Left ventricle myocardium inferior (tissue), 1 donor: ENCODE results near the gene SAMD4A. TPM values are rescaled to one million over a fixed set of nuclear protein-coding genes. Genes with fewer than 3 reads are reported as not detected.

ENCODE experiments used
- DNase-seq: peaks from one replicate; pipeline ENCODE4 v3.0.0-alpha.2; 2020
- H3K27ac ChIP-seq: fragments of 200-600 bp; replicated peaks from 2 replicates; pipeline ENCODE4 v1.8.0; 2021
- H3K27me3 ChIP-seq: fragments of 200-600 bp; 2 replicates; pipeline ENCODE4 v1.8.0; 2021; ENCODE audit warnings: low read depth
- H3K36me3 ChIP-seq: fragments of 200-600 bp; 2 replicates; pipeline ENCODE4 v1.8.0; 2021
- H3K4me1 ChIP-seq: fragments of 200-600 bp; 2 replicates; pipeline ENCODE4 v1.8.0; 2021
- H3K4me3 ChIP-seq: fragments of 200-600 bp; 2 replicates; pipeline ENCODE4 v1.8.0; 2021; ENCODE audit warnings: mild to moderate bottlenecking, moderate library complexity
- H3K9me3 ChIP-seq: fragments of 200-600 bp; replicated peaks from 2 replicates; pipeline ENCODE4 v1.8.0; 2021
- intact Hi-C: fragments of 100-400 bp; cut with micrococcal nuclease; formaldehyde crosslinking; loops from one replicate; pipeline ENCODE4 v1.11.0; 2022
- total RNA-seq: library from RNA; stranded (reverse); fragmentation: NEBNext Ultra II Directional; extraction: Animal tissue kit (Norgen Biotek cat#: 25700); gene quantifications from one replicate; pipeline ENCODE4 v1.2.1, GENCODE V29; 2021
- TF ChIP-seq, protein P1 (sequence below): fragments of 200-600 bp; IDR thresholded peaks from 2 replicates; pipeline ENCODE4 v1.8.0; 2021; ENCODE audit warnings: antibody characterized with exemption, mild to moderate bottlenecking, borderline replicate concordance
- donor health status: DM: no; HTN: yes; CAD: no; lungs with severe emphysema.

Gene SAMD4A
- total RNA-seq, 1 donor from 2014 or later: 173 TPM

DNA sequence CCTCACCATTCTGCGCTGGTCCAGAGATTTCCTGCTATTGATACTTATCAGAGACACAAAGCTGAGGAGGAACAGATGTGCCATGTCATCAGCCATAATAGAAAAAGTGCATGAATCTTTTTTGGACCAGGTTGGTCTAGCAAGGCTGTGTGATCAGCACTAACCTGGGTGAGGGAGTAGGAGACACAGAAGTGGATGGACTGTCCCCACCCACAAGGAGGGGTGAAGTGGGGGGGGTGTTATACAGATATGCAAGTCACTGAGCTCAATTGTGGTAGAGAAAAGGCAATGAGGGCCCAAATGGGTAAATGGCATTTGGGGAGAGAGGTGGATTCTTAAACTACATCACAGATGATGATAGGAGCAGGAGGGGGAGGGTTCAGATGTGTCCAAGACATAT, 123.0 kb downstream of the SAMD4A start:
- no peaks in the 10 kb centered on the region for H3K9me3 ChIP-seq
- no peaks in the 10 kb centered on the region for H3K27me3 ChIP-seq
- no peak overlapping the region for H3K4me3 ChIP-seq
- no peaks in the 10 kb centered on the region for H3K36me3 ChIP-seq
- TF ChIP-seq, protein P1, sequence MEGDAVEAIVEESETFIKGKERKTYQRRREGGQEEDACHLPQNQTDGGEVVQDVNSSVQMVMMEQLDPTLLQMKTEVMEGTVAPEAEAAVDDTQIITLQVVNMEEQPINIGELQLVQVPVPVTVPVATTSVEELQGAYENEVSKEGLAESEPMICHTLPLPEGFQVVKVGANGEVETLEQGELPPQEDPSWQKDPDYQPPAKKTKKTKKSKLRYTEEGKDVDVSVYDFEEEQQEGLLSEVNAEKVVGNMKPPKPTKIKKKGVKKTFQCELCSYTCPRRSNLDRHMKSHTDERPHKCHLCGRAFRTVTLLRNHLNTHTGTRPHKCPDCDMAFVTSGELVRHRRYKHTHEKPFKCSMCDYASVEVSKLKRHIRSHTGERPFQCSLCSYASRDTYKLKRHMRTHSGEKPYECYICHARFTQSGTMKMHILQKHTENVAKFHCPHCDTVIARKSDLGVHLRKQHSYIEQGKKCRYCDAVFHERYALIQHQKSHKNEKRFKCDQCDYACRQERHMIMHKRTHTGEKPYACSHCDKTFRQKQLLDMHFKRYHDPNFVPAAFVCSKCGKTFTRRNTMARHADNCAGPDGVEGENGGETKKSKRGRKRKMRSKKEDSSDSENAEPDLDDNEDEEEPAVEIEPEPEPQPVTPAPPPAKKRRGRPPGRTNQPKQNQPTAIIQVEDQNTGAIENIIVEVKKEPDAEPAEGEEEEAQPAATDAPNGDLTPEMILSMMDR: no peak
- intact Hi-C loops: loop anchor here (5.0 kb wide), 2 partner anchors 82 to 118 kb away; no protein-coding TSS in a partner anchor
- peaks cover 97% of the 10 kb centered on the region for H3K4me1 ChIP-seq
- H3K27ac ChIP-seq: peak overlapping the region; percentile 94
- no peak for DNase-seq

DNA sequence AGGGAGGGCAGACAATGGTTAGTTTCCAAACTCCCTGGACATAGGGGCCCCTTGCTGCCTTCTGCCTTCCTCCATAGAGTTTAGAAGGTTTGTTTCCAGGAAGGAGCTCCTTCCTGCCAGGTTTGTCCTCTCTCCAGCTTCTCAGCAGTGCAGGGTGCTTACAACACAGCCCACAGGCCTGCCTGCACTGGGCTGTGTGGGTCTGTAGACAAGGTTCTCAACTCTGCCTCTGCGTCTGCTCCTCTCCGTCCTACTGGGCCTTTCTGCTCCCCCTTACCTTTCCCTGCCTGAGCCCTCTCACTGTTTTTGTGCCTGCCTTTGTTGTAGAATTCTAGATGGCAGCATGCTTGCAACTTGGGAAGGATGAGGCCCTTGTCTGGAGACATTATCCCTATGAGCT, 124.0 kb downstream of the SAMD4A start:
- intact Hi-C loops: loop anchor here (5.0 kb wide), 2 partner anchors 81 to 119 kb away; no protein-coding TSS in a partner anchor
- no peaks in the 10 kb centered on the region for H3K36me3 ChIP-seq
- H3K27ac ChIP-seq: peak overlapping the region; percentile 94
- TF ChIP-seq, protein P1: no peak
- no peak overlapping the region for H3K4me3 ChIP-seq
- no peaks in the 10 kb centered on the region for H3K27me3 ChIP-seq
- no peak for DNase-seq
- H3K4me1 ChIP-seq: peaks cover 96% of the 10 kb centered on the region
- no peaks in the 10 kb centered on the region for H3K9me3 ChIP-seq

DNA sequence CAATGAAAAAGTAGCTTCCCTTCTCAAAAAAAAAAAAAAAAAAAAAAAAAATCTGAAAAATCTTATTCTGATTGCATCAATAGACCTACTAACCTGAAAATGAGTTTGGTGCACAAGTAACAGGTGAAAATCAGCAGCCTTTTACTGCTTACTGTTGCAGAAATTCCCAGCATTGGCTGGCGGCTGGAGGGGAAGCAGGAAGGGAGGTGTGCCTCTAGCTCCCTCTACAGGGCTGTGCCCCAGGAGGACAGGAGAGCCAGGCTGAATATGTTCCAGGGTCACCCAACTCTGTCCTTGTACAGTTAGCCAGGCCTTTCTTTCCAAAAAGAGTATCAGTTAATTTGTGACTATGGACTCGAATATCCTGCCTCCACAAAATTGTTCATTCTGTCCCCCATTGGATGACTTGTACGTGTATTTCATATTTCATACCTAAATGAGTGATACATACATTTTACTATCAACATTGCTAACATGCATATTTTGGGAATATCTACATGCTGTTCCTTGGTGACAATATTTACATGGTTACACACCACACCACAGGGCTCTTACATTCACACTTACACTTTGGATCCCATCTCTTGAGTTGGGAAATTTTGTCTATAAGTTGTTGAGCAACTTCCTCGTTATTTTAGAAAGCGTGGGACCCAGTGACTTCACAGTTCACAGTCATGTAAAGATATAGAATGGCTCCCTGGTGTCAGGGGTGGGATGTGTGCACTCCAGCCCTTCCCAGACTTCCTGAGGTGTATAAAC, 124.8 kb downstream of the SAMD4A start:
- H3K27ac ChIP-seq: peak overlapping the region; percentile 94
- H3K27me3 ChIP-seq: no peaks in the 10 kb centered on the region
- peak; percentile 79 for DNase-seq
- TF ChIP-seq, protein P1: peak; percentile 96
- no peaks in the 10 kb centered on the region for H3K36me3 ChIP-seq
- no peaks in the 10 kb centered on the region for H3K9me3 ChIP-seq
- H3K4me1 ChIP-seq: peaks cover 96% of the 10 kb centered on the region
- intact Hi-C loops: loop anchor here (5.0 kb wide), 2 partner anchors 81 to 119 kb away; no protein-coding TSS in a partner anchor
- no peak overlapping the region for H3K4me3 ChIP-seq

DNA sequence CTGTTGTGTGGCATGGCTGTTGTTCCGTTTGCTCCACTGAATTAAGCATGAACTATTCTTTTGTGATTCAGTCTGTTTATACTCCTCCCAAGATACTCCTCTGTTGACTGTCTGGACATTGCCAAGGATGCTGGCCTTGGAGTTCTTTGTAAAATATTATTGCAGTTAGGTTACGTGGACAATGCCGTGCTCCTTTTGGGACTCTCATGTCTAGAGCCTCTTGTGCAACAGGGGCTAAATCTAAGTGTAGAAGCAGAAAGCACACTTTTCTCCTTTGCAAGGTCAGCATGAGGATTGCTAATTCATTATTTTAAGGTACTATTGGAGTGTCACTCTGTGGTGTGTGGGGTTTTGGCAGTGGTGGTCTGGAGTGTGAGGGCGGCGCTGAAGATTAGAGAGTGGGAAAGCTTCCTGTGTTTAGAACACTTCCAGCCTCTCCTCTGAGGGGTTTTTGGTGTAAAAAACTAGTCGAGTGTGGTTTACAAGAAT, 125.4 kb downstream of the SAMD4A start:
- H3K36me3 ChIP-seq: no peaks in the 10 kb centered on the region
- H3K27me3 ChIP-seq: no peaks in the 10 kb centered on the region
- peak overlapping the region; percentile 94 for H3K27ac ChIP-seq
- DNase-seq: no peak
- peaks cover 96% of the 10 kb centered on the region for H3K4me1 ChIP-seq
- TF ChIP-seq, protein P1: no peak
- no peaks in the 10 kb centered on the region for H3K9me3 ChIP-seq
- intact Hi-C loops: loop anchor here (5.0 kb wide), 2 partner anchors 80 to 120 kb away; no protein-coding TSS in a partner anchor
- H3K4me3 ChIP-seq: no peak overlapping the region

DNA sequence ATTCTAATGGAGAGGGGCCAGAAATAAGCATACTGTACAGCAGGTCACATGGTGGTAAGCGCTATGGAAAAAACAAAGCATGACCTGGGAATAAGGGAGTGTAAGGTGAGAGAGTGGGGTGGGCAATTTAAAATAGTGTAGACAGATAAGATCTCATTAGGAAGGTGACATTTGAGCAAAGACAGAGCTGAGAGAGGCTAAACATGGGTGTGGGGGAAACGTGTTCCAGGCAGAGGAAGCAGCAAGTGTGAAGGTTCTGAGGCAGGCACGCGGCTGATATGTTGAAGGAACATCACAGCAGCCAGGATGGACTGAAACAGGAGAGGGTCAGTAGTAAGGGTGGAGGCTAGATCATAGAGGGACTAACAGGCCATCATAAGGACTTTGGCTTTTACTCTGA, 126.8 kb downstream of the SAMD4A start:
- peaks cover 96% of the 10 kb centered on the region for H3K4me1 ChIP-seq

More for the DNA sequence above, 126.8 kb downstream of the SAMD4A start:
- H3K4me3 ChIP-seq: no peak overlapping the region
- intact Hi-C loops: loop anchor here (5.0 kb wide), 2 partner anchors 79 to 121 kb away; no protein-coding TSS in a partner anchor
- TF ChIP-seq, protein P1: no peak
- H3K27ac ChIP-seq: peak overlapping the region; percentile 94
- DNase-seq: no peak
- H3K9me3 ChIP-seq: no peaks in the 10 kb centered on the region
- no peaks in the 10 kb centered on the region for H3K27me3 ChIP-seq
- H3K36me3 ChIP-seq: no peaks in the 10 kb centered on the region
